Stimulated activated CD4-positive, alpha-beta T cell treated with anti-CD3 and anti-CD28 coated beads, TNF-alpha, amount 100 ng/mL, for 48 hours (primary cell): ENCODE data around the gene SRD5A1.

Experiments
- DNase-seq, 3 donors: peaks; one replicate each; pipeline ENCODE4 v3.0.0-alpha.2; 2020; ENCODE audit warnings: low read depth in 3 of 3

SRD5A1 gene

GRCh38 chr5:6713274-6714225 is 80.3 kb downstream of the SRD5A1 start, which contains the start of gene TENT4A:
TSS of gene TENT4A (plus strand) at chr5:6713432. CDS start at chr5:6713984, 552 bp downstream.
- DNase-seq: no peak

- peak in 1 of 3 donors; percentile 25 for DNase-seq
Measured at GRCh38 chr5:6714226-6715041, 81.2 kb downstream of the SRD5A1 start.

GRCh38 chr5:6715271-6715670 is 82.0 kb downstream of the SRD5A1 start:
- DNase-seq: no peak

GRCh38 chr5:6715758-6716628 is 82.8 kb downstream of the SRD5A1 start:
- no peak for DNase-seq

- DNase-seq: no peak
Measured at GRCh38 chr5:6716629-6717149, 83.4 kb downstream of the SRD5A1 start.

GRCh38 chr5:6717247-6717646 is 84.0 kb downstream of the SRD5A1 start:
- DNase-seq: no peak

GRCh38 chr5:6717687-6718086 is 84.4 kb downstream of the SRD5A1 start:
- DNase-seq: no peak

GRCh38 chr5:6718161-6718681 is 85.0 kb downstream of the SRD5A1 start:
- DNase-seq: no peak

GRCh38 chr5:6718718-6719117 is 85.5 kb downstream of the SRD5A1 start:
- DNase-seq: no peak

- no peak for DNase-seq
Measured at GRCh38 chr5:6719417-6719816, 86.2 kb downstream of the SRD5A1 start.

- no peak for DNase-seq
Measured at GRCh38 chr5:6719896-6720560, 86.8 kb downstream of the SRD5A1 start.

GRCh38 chr5:6720561-6720921 is 87.3 kb downstream of the SRD5A1 start:
- DNase-seq: no peak

GRCh38 chr5:6721442-6721841 is 88.2 kb downstream of the SRD5A1 start:
- no peak for DNase-seq

GRCh38 chr5:6722015-6722414 is 88.8 kb downstream of the SRD5A1 start:
- no peak for DNase-seq

- no peak for DNase-seq
Measured at GRCh38 chr5:6723122-6723815, 90.0 kb downstream of the SRD5A1 start.

- no peak for DNase-seq
Measured at GRCh38 chr5:6723816-6724300, 90.6 kb downstream of the SRD5A1 start.
